A673 (cell line): ENCODE data around the gene BRD7. TPM values are rescaled to one million over a fixed set of nuclear protein-coding genes. Genes with fewer than 3 reads are reported as not detected.

ENCODE experiments used
- BruUV-seq: library from RNA; stranded (reverse); fragments of 400-500 nt; replicated peaks from 2 replicates; lab custom pipeline; 2021; lab: Mats Ljungman, UMichigan
- CTCF ChIA-PET: fragments of 300-600 bp; sonication (Branson Sonifier 250); formaldehyde crosslinking; loops from one replicate; lab custom pipeline; 2022; ENCODE audit warnings: antibody characterized with exemption; lab: Charles Lee
- POLR2A ChIA-PET: fragments of 300-600 bp; sonication (Branson Sonifier 250); formaldehyde crosslinking; loops from one replicate; lab custom pipeline; 2022; ENCODE audit warnings: antibody characterized with exemption; ENCODE audit not compliant: low non-redundant PET; lab: Charles Lee
- DNase-seq: peaks from one replicate; pipeline ENCODE4 v3.0.0-alpha.2; 2015; ENCODE audit warnings: low spot score
- H3K27ac ChIP-seq: fragments of 200-600 bp; sonication (generic); 2 replicates; pipeline ENCODE4 v1.5.1; 2016; ENCODE audit warnings: mixed run types, low read depth, mild to moderate bottlenecking, mixed read lengths, antibody characterized with exemption, low read length; ENCODE audit not compliant: poor library complexity, severe bottlenecking
- H3K27me3 ChIP-seq: fragments of 200-600 bp; sonication (generic); replicated peaks from 2 replicates; pipeline ENCODE4 v1.6.1; 2017; ENCODE audit warnings: mixed run types, low read depth, mild to moderate bottlenecking, mixed read lengths, antibody characterized with exemption, low read length; ENCODE audit not compliant: insufficient read depth, poor library complexity
- H3K36me3 ChIP-seq: fragments of 200-600 bp; sonication (generic); 2 replicates; pipeline ENCODE4 v1.6.1; 2016; ENCODE audit warnings: mixed run types, mild to moderate bottlenecking, mixed read lengths, antibody characterized with exemption, low read length; ENCODE audit not compliant: insufficient read depth, poor library complexity, severe bottlenecking
- H3K4me1 ChIP-seq: fragments of 200-600 bp; sonication (generic); 2 replicates; pipeline ENCODE4 v1.6.1; 2017; ENCODE audit warnings: mixed run types, mild to moderate bottlenecking, mixed read lengths, antibody characterized with exemption, low read length; ENCODE audit not compliant: insufficient read depth, poor library complexity, severe bottlenecking
- H3K4me3 ChIP-seq: fragments of 200-600 bp; sonication (generic); 2 replicates; pipeline ENCODE4 v1.5.1; 2016; ENCODE audit warnings: low read depth, mixed run types, mild to moderate bottlenecking, mixed read lengths, low read length; ENCODE audit not compliant: poor library complexity, severe bottlenecking
- H3K9me3 ChIP-seq: fragments of 200-600 bp; sonication (generic); 2 replicates; pipeline ENCODE4 v1.6.1; 2016; ENCODE audit warnings: mixed run types, low read depth, mild to moderate bottlenecking, mixed read lengths, antibody characterized with exemption, low read length; ENCODE audit not compliant: poor library complexity, severe bottlenecking
- EZH2 ChIP-seq: fragments of 200-600 bp; sonication (generic); IDR thresholded peaks from 2 replicates; pipeline ENCODE4 v1.6.1; 2017; ENCODE audit warnings: borderline replicate concordance, low read depth, mild to moderate bottlenecking, mixed read lengths, antibody characterized with exemption, low read length; ENCODE audit not compliant: poor library complexity, severe bottlenecking
- intact Hi-C: fragments of 100-400 bp; cut with micrococcal nuclease; formaldehyde crosslinking; loops from one replicate; pipeline ENCODE4 v1.10.0; 2022; ENCODE audit not compliant: unreplicated experiment
- total RNA-seq: library from RNA; stranded (reverse); gene quantifications from 2 replicates; pipeline ENCODE4 v1.2.3, GENCODE V29; 2021
- TF ChIP-seq, protein P1 (sequence below): fragments of 300-800, 200-600 bp; sonication (generic); conservative IDR thresholded peaks from 2 replicates; pipeline ENCODE4 v1.5.1; 2017; ENCODE audit warnings: low read depth, mild to moderate bottlenecking, antibody characterized with exemption, low read length, moderate library complexity, mixed read lengths

BRD7 gene
- total RNA-seq, 1 experiment from 2014 or later = 93.0 TPM

DNA sequence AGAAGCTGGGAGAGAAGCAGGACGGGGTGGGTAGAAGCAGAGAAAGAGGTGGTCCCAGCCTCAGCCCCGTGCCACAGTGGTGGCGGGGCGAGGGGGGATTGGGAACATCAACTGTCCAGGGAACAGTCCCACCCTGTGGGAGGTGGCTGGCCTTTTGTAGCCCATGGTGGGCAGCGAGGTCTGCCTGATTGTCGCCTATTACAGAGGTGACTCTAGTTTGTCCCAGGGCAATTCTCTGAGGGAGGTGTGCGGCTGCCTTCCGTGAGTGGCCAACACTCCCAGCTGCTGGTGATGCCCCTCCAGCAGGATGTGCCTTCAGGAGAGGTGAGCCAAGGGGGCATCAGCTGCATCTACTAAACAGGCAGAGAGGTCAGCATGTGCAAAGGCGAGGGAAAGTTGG lies 5.0 kb upstream of the BRD7 start:
- Histone ChIP-seq H3K4me3 (no peak overlapping the region), H3K36me3 (no peaks in the 10 kb centered on the region), H3K27me3 (no peaks in the 10 kb centered on the region), H3K9me3 (no peaks in the 10 kb centered on the region), H3K4me1 (no peaks in the 10 kb centered on the region), H3K27ac (no peak overlapping the region)
- ChIA-PET CTCF (interaction anchor here (1.0 kb wide), 1 partner anchor 291 kb away, joined by 4 read pairs; no protein-coding TSS in a partner anchor), POLR2A (no interaction called here)
- DNase-seq = no peak
- intact Hi-C loops = loop anchor here (2.0 kb wide), 1 partner anchor 135 kb away; no protein-coding TSS in a partner anchor
- no TSS peak for BruUV-seq
- no peak for TF ChIP-seq EZH2
- TF ChIP-seq, protein P1, sequence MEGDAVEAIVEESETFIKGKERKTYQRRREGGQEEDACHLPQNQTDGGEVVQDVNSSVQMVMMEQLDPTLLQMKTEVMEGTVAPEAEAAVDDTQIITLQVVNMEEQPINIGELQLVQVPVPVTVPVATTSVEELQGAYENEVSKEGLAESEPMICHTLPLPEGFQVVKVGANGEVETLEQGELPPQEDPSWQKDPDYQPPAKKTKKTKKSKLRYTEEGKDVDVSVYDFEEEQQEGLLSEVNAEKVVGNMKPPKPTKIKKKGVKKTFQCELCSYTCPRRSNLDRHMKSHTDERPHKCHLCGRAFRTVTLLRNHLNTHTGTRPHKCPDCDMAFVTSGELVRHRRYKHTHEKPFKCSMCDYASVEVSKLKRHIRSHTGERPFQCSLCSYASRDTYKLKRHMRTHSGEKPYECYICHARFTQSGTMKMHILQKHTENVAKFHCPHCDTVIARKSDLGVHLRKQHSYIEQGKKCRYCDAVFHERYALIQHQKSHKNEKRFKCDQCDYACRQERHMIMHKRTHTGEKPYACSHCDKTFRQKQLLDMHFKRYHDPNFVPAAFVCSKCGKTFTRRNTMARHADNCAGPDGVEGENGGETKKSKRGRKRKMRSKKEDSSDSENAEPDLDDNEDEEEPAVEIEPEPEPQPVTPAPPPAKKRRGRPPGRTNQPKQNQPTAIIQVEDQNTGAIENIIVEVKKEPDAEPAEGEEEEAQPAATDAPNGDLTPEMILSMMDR = no peak

DNA sequence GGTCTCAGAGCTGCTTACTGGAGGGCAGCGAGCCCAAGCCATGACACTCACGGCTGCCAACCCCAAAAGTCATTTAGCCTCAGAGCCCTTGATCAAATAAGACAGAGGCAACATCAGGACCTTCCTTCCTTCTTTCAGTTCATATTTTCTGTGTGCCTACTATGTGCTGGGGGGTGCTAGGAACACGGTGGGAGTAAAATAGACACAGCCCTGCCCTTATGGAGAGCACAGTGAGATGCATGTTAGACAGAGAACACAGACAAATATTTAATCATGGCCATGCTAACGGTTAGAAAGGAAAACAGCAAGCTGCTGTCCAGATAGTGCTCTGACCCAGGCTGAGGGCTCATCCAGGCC lies 4.5 kb upstream of the BRD7 start:
- no peak overlapping the region for H3K4me3 ChIP-seq
- H3K36me3 ChIP-seq = no peaks in the 10 kb centered on the region
- H3K27me3 ChIP-seq = no peaks in the 10 kb centered on the region
- intact Hi-C loops = loop anchor here (2.0 kb wide), 1 partner anchor 135 kb away; no protein-coding TSS in a partner anchor
- no peak for DNase-seq
- ChIA-PET CTCF (interaction anchor here (1.0 kb wide), 1 partner anchor 292 kb away, joined by 4 read pairs; no protein-coding TSS in a partner anchor), POLR2A (no interaction called here)
- H3K9me3 ChIP-seq = no peaks in the 10 kb centered on the region
- H3K27ac ChIP-seq = no peak overlapping the region
- TF ChIP-seq EZH2 = no peak
- H3K4me1 ChIP-seq = no peaks in the 10 kb centered on the region
- no TSS peak for BruUV-seq

DNA sequence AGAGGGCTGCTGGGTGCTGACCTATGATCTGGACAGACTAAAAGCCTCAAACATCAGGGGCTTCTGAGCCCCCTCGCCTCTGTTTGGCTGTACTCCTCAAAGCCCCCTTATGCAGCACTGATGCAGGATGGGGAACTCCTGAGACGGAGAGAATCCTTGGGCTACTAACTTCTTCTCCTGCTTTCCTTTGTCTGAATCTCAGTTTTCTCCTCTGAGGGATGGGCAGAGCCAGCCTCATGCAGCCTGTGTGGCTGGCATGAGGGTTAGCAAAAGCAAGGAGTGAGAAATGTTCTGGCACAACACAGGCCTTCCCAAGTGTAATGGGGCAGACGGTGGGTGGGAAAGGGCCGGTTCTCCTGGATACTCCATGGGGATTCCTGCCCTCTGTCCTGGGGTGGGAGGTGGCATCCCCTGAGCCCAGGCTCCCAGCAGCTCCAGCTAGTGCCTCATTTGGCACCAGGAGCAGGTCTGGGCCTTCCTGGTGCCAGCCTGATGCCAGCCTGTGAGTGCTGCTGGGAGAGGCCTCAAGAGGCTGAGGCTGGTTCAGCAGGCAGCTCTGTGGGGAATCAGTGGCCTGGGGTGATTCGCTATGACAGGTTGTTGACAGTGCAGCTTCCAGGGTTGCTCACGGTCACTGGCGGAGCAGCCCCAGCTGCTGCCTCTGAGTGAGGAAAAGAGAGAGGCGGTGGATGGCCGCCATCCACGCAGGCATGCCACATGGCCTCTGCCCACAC lies 4.0 kb upstream of the BRD7 start:
- H3K27ac ChIP-seq = no peak overlapping the region
- no peaks in the 10 kb centered on the region for H3K4me1 ChIP-seq
- BruUV-seq = no TSS peak
- CTCF ChIA-PET = interaction anchor here (1.0 kb wide), 1 partner anchor 292 kb away, joined by 4 read pairs; no protein-coding TSS in a partner anchor
- POLR2A ChIA-PET = no interaction called here
- H3K9me3 ChIP-seq = no peaks in the 10 kb centered on the region
- intact Hi-C loops = loop anchor here (2.0 kb wide), 1 partner anchor 136 kb away; no protein-coding TSS in a partner anchor
- no peak overlapping the region for H3K4me3 ChIP-seq
- no peaks in the 10 kb centered on the region for H3K36me3 ChIP-seq
- TF ChIP-seq, protein P1 = no peak
- TF ChIP-seq EZH2 = no peak
- DNase-seq = no peak
- no peaks in the 10 kb centered on the region for H3K27me3 ChIP-seq
